ENCODE results near the gene TBC1D22A.

DNA sequence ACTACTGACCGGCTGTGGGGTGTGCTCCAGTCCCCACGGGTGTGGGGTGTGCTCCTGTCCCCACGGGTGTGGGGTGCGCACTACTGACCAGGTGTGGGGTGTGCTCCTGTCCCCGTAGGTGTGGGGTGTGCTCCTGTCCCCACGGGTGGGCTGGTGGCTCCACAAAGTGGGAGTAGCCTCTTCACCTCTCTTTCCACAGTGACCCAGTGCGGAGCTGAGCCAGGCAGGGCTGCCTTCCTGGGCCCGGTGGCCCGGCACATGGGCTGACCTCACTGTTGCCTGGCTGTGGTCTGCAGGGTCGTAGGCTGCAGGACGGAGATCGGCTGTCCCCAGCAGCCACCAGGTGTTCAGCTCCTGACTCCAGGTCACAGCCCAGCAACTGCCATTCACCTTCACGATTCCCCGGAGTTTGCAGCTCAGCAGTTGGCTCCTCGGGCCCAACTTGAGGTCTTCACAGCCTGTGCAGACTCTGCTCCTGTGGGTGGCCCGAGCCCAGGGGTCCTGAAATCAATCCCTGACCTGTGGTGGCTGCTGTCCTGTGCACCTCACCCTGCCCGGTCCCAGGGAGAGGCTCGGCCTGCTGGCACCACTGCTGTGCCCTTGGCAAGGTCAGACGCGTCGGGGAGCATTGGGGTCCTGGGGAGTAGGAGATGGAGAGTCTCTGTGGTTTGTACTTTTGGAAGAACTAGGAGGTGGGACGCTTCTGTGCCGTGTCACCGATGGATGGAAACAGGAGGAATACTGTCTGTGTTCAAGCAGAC is 414.3 kb downstream of the TBC1D22A start:
- TF ChIP-seq, protein P1, sequence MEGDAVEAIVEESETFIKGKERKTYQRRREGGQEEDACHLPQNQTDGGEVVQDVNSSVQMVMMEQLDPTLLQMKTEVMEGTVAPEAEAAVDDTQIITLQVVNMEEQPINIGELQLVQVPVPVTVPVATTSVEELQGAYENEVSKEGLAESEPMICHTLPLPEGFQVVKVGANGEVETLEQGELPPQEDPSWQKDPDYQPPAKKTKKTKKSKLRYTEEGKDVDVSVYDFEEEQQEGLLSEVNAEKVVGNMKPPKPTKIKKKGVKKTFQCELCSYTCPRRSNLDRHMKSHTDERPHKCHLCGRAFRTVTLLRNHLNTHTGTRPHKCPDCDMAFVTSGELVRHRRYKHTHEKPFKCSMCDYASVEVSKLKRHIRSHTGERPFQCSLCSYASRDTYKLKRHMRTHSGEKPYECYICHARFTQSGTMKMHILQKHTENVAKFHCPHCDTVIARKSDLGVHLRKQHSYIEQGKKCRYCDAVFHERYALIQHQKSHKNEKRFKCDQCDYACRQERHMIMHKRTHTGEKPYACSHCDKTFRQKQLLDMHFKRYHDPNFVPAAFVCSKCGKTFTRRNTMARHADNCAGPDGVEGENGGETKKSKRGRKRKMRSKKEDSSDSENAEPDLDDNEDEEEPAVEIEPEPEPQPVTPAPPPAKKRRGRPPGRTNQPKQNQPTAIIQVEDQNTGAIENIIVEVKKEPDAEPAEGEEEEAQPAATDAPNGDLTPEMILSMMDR (IDR thresholded peaks at IDR 0.05), result no peak
- TF ChIP-seq POLR2A (IDR thresholded peaks at IDR 0.05), result no peak
